DND-41 (cell line): ENCODE data around the gene INO80D.

ENCODE experiments used
- EZH2 ChIP-seq: IDR thresholded peaks from 3 replicates; pipeline ENCODE4 v1.6.1; 2012; ENCODE audit warnings: borderline replicate concordance, low read depth, mild to moderate bottlenecking, moderate library complexity, low read length, inconsistent platforms; ENCODE audit not compliant: severe bottlenecking
- TF ChIP-seq, protein P1 (sequence below): IDR thresholded peaks from 2 replicates; pipeline ENCODE4 v1.5.1; 2012; ENCODE audit warnings: borderline replicate concordance, low read length, moderate library complexity, mild to moderate bottlenecking; ENCODE audit not compliant: poor library complexity, severe bottlenecking; ENCODE audit errors: extremely low read depth

DNA sequence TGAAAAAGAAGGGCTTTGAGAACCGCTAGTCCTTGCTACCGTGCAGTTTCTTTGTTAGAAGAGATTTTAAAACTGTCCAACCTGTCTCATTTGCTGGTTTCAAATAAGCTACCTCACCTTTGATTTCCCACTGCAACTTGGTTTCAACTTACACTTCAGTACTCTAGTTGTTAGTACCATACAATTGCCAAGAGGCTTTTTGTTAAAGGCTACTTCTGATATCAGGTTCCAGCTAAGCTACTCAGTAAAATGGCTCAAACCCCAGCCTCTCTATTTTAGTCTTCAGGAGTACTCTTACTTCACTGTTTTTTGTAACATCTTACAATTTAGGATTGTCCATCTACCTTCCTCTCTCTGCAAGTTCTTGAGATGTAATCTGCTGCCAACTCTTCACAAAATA, 91.6 kb downstream of the INO80D start:
- TF ChIP-seq EZH2: no peak
- TF ChIP-seq, protein P1, sequence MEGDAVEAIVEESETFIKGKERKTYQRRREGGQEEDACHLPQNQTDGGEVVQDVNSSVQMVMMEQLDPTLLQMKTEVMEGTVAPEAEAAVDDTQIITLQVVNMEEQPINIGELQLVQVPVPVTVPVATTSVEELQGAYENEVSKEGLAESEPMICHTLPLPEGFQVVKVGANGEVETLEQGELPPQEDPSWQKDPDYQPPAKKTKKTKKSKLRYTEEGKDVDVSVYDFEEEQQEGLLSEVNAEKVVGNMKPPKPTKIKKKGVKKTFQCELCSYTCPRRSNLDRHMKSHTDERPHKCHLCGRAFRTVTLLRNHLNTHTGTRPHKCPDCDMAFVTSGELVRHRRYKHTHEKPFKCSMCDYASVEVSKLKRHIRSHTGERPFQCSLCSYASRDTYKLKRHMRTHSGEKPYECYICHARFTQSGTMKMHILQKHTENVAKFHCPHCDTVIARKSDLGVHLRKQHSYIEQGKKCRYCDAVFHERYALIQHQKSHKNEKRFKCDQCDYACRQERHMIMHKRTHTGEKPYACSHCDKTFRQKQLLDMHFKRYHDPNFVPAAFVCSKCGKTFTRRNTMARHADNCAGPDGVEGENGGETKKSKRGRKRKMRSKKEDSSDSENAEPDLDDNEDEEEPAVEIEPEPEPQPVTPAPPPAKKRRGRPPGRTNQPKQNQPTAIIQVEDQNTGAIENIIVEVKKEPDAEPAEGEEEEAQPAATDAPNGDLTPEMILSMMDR: no peak
